NCI-H1694 (cell line): ENCODE data around the gene FRMPD4.

ENCODE experiments used
- DNase-seq: peaks from one replicate; lab custom pipeline; 2025; lab: John Stamatoyannopoulos, UW

The FRMPD4 gene

GRCh38 chrX:12301288-12301687 lies 163.0 kb downstream of the FRMPD4 start:
- no peak for DNase-seq

- DNase-seq: no peak
These were observed 166.0 kb downstream of the FRMPD4 start for GRCh38 chrX:12304261-12304660.

GRCh38 chrX:12307961-12308360 lies 169.7 kb downstream of the FRMPD4 start:
- DNase-seq: no peak

- no peak for DNase-seq
These were observed 170.1 kb downstream of the FRMPD4 start for GRCh38 chrX:12308420-12308819.

- no peak for DNase-seq
These were observed 170.9 kb downstream of the FRMPD4 start for GRCh38 chrX:12309040-12309743.

- no peak for DNase-seq
These were observed 171.4 kb downstream of the FRMPD4 start for GRCh38 chrX:12309744-12310076.

- DNase-seq: no peak
These were observed 176.4 kb downstream of the FRMPD4 start for GRCh38 chrX:12314651-12315050.

GRCh38 chrX:12315526-12315925 lies 177.3 kb downstream of the FRMPD4 start:
- DNase-seq: no peak

- DNase-seq: no peak
These were observed 180.8 kb downstream of the FRMPD4 start for GRCh38 chrX:12319003-12319519.

GRCh38 chrX:12319992-12320391 lies 181.7 kb downstream of the FRMPD4 start:
- no peak for DNase-seq

GRCh38 chrX:12322031-12322430 lies 183.8 kb downstream of the FRMPD4 start:
- no peak for DNase-seq

- DNase-seq: no peak
These were observed 186.9 kb downstream of the FRMPD4 start for GRCh38 chrX:12325171-12325570.

- no peak for DNase-seq
These were observed 189.6 kb downstream of the FRMPD4 start for GRCh38 chrX:12327836-12328235.

GRCh38 chrX:12329476-12329875 lies 191.2 kb downstream of the FRMPD4 start:
- DNase-seq: no peak

- DNase-seq: no peak
These were observed 192.6 kb downstream of the FRMPD4 start for GRCh38 chrX:12330841-12331240.

GRCh38 chrX:12332786-12333347 lies 194.6 kb downstream of the FRMPD4 start:
- DNase-seq: no peak

- no peak for DNase-seq
These were observed 201.6 kb downstream of the FRMPD4 start for GRCh38 chrX:12339921-12340320.

GRCh38 chrX:12344954-12345353 lies 206.7 kb downstream of the FRMPD4 start:
- no peak for DNase-seq

- no peak for DNase-seq
These were observed 210.9 kb downstream of the FRMPD4 start for GRCh38 chrX:12349201-12349600.

GRCh38 chrX:12352922-12353321 lies 214.6 kb downstream of the FRMPD4 start:
- no peak for DNase-seq

- no peak for DNase-seq
These were observed 222.1 kb downstream of the FRMPD4 start for GRCh38 chrX:12360383-12360782.

GRCh38 chrX:12360986-12361598 lies 222.8 kb downstream of the FRMPD4 start:
- DNase-seq: no peak

- DNase-seq: no peak
These were observed 224.9 kb downstream of the FRMPD4 start for GRCh38 chrX:12363216-12363615.
